Endometrium (tissue), 2 donors: ENCODE results near the gene BORCS8.

Experiments used
- FAIRE-seq: peaks from 2 replicates; lab custom pipeline; 2012; peaks lifted over from hg19 to GRCh38; lab: Jason Lieb, UNC
- donor health status: control.
- donor health status: control.

Gene BORCS8

GRCh38 chr19:19213426-19214158 lies 21.6 kb upstream of the BORCS8 start:
- FAIRE-seq = no peak

GRCh38 chr19:19212916-19213315 lies 21.0 kb upstream of the BORCS8 start:
- FAIRE-seq = no peak

GRCh38 chr19:19211499-19212420 lies 19.8 kb upstream of the BORCS8 start, which contains the start of gene NCAN:
Gene NCAN (plus strand): TSS chr19:19211958. CDS start chr19:19216954, 4,996 bp downstream.
- no peak for FAIRE-seq

- FAIRE-seq = no peak
Observed at GRCh38 chr19:19209372-19209771, 17.4 kb upstream of the BORCS8 start.

- no peak for FAIRE-seq
Observed at GRCh38 chr19:19207637-19208572, 16.0 kb upstream of the BORCS8 start.

- FAIRE-seq = no peak
Observed at GRCh38 chr19:19206938-19207337, 15.0 kb upstream of the BORCS8 start.

GRCh38 chr19:19205416-19206410 lies 13.8 kb upstream of the BORCS8 start:
- FAIRE-seq = no peak

- no peak for FAIRE-seq
Observed at GRCh38 chr19:19204181-19204580, 12.2 kb upstream of the BORCS8 start.

GRCh38 chr19:19203012-19203856 lies 11.3 kb upstream of the BORCS8 start, which contains the start of gene NR2C2AP:
Gene NR2C2AP (minus strand): TSS chr19:19203414. CDS start chr19:19203060, 354 bp downstream.
- peak; percentile 90 for FAIRE-seq

- no peak for FAIRE-seq
Observed at GRCh38 chr19:19202707-19203011, 10.7 kb upstream of the BORCS8 start.

- FAIRE-seq = no peak
Observed at GRCh38 chr19:19201697-19202630, 10.0 kb upstream of the BORCS8 start.

GRCh38 chr19:19193926-19194325 lies 2.0 kb upstream of the BORCS8 start:
- no peak for FAIRE-seq

- no peak for FAIRE-seq
Observed at GRCh38 chr19:19192910-19193423, 1.0 kb upstream of the BORCS8 start.

- FAIRE-seq = no peak
Observed at GRCh38 chr19:19191768-19192077, 229 bp downstream of the BORCS8 start.

- no peak for FAIRE-seq
Observed at GRCh38 chr19:19186742-19187141, 5.2 kb downstream of the BORCS8 start.

GRCh38 chr19:19185853-19186740 lies 5.9 kb downstream of the BORCS8 start:
- no peak for FAIRE-seq

GRCh38 chr19:19181488-19181998 lies 10.4 kb downstream of the BORCS8 start:
- FAIRE-seq = no peak
